Glomerular endothelial cell (primary cell): ENCODE data around the gene DLGAP4. TPM values are rescaled to one million over a fixed set of nuclear protein-coding genes. Genes with fewer than 3 reads are reported as not detected.
"Not testable (repeated sequence)": the region's sequence is repeated elsewhere in the genome, so short reads cannot be mapped to it uniquely, and the experiment has no call there.

Experiments
- DNase-seq: peaks from one replicate; pipeline ENCODE4 v3.0.0-alpha.2; 2011; ENCODE audit warnings: low read depth, low spot score; ENCODE audit errors: extremely low read depth
- total RNA-seq: library from RNA; depleted of rRNA; stranded (reverse); fragments of >200 nt; gene quantifications from 2 replicates; pipeline ENCODE4 v1.2.3, GENCODE V29; 2015

Gene DLGAP4
- total RNA-seq, 1 donor from 2014 or later, result 125 TPM

- DNase-seq, result no peak
Observed at GRCh38 chr20:36467076-36467999, 161.2 kb downstream of the DLGAP4 start.

GRCh38 chr20:36468149-36469000 lies 162.2 kb downstream of the DLGAP4 start:
- DNase-seq, result no peak

GRCh38 chr20:36469973-36470372 lies 163.8 kb downstream of the DLGAP4 start:
- DNase-seq, result no peak

GRCh38 chr20:36471885-36472636 lies 165.9 kb downstream of the DLGAP4 start:
- no peak for DNase-seq

GRCh38 chr20:36472637-36473090 lies 166.5 kb downstream of the DLGAP4 start:
- no peak for DNase-seq

- DNase-seq, result no peak
Observed at GRCh38 chr20:36473164-36473563, 167.0 kb downstream of the DLGAP4 start.

GRCh38 chr20:36474563-36474962 lies 168.4 kb downstream of the DLGAP4 start:
- DNase-seq, result no peak

- DNase-seq, result not testable (repeated sequence)
Observed at GRCh38 chr20:36475054-36475453, 168.9 kb downstream of the DLGAP4 start.

GRCh38 chr20:36477475-36477874 lies 171.3 kb downstream of the DLGAP4 start:
- DNase-seq, result no peak

- DNase-seq, result no peak
Observed at GRCh38 chr20:36478137-36478905, 172.2 kb downstream of the DLGAP4 start.

GRCh38 chr20:36479938-36480337 lies 173.8 kb downstream of the DLGAP4 start:
- DNase-seq, result no peak

GRCh38 chr20:36480456-36481048 lies 174.4 kb downstream of the DLGAP4 start:
- DNase-seq, result no peak

GRCh38 chr20:36481380-36482043 lies 175.4 kb downstream of the DLGAP4 start:
- no peak for DNase-seq

- DNase-seq, result no peak
Observed at GRCh38 chr20:36482044-36482473, 175.9 kb downstream of the DLGAP4 start.

GRCh38 chr20:36483209-36483918 lies 177.2 kb downstream of the DLGAP4 start:
- DNase-seq, result no peak

- DNase-seq, result no peak
Observed at GRCh38 chr20:36483919-36484808, 178.0 kb downstream of the DLGAP4 start.

- no peak for DNase-seq
Observed at GRCh38 chr20:36485286-36485685, 179.1 kb downstream of the DLGAP4 start.
